Epidermal melanocyte (primary cell): ENCODE results near the gene TSPEAR.
"Not testable (repeated sequence)": the region's sequence is repeated elsewhere in the genome, so short reads cannot be mapped to it uniquely, and the experiment has no call there.

Experiments
- DNase-seq: peaks from one replicate; pipeline ENCODE4 v3.0.0; 2011; ENCODE audit warnings: low spot score; ENCODE audit not compliant: insufficient read length

The TSPEAR gene

DNA sequence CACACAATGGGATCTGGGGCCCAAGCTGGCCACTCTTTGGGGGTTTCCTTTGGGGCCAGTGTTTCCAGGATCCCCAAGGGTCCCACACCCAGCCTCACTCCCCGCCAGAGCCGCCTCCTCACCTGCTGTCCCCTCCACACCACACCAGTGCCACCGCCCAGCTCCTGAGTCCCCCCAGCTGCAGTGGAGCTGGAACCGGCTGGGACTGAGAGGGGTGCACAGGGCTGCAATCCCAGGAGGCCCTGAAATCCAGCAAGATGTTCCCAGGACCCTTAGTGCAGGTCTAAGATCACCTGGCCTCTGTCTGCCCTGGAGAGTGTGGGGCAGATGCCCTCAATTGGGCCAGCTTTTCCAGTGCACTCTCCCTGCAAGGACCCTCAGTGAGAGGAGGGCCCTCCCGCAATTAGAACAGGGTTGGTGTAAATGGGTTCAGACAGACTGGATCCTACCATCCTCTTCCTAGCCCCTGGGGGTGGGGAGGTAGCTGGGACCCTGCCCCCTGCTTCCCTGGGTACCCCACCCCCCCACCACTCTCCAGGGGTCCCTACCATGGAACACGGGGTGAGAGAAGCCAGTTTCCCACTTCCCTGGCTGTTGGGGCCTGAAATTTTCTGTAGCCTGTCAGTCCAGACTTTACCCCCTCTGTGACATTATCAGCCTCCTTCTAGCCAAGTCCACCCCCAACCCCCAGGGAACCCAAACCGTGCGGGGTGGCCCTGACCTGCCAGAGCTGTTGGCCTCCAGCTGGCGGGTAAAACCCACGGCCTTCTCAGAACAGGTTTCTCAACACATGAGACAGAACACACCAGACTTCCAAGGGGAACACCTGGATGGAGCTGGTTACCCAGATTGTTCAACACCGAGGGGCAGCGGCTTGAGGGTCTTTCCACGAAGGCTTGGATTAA is 7.4 kb downstream of the TSPEAR start:
- no peak for DNase-seq

DNA sequence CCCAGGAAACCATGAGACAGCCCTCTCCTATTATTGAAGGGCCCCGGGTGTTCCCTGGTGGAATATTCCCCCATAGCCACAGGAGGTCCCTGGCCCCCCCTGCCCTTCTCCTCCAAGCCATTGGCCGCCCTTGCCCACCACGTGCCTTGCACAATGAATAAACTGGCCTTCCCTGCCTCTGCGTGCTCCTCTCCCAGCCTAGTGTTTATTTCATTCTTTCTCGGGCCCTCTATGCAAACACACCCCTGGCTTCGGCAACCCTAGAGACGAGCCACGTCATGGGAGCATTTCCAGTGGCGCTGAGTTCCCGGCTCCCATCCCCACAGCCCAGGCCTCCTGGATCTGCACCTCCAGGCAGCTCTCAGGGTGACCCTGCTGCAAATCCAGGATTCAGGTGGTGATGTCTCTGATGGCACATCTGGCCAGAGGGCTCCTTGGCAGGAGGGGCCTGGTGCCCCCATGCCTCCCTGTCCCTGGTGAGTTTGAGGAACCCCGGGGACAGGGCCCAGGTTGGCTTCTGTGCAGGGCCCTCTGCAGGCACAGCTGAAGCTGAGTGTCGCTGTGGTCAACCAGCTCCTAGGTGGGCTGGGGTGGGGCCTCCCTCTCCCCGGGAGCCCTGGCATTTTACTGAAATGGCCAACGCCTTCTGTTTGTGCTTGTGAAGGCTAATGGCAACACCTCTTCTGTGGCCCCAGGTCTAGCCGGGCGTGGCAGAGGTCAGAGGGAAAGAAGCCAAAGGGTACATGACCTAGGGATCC is 8.2 kb downstream of the TSPEAR start:
- no peak for DNase-seq

DNA sequence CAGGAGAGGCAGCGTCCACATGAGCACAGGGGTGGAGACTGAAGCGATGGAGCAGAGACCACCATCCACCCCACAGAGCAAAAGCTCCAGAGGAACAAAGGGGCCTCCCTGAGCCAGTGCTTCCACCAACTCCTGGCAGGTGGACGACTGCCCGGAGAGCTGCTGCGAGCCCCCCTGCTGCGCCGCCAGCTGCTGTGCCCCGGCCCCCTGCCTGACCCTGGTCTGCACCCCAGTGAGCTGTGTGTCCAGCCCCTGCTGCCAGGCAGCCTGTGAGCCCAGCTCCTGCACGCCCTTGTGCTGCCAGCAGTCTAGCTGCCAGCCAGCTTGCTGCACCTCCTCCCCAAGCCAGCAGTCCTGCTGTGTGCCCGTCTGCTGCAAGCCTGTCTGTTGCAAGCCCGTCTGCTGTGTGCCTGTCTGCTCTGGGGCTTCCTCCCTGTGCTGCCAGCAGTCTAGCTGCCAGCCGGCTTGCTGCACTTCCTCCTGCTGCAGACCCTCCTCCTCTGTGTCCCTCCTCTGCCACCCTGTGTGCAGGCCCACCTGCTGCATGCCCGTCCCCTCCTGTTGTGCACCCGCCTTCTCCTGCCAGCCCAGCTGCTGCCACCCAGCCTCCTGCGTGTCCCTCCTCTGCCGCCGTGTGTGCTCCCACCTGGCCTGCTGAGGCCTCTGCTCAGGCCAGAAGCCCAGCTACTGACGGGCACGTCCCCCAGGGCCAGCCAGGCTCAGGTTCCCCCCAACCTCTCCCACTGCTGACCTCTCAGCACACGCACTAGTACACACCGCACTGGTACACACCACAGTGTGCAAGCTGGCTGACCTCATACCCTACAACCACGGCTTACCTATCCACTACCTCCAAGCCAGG is 9.0 kb downstream of the TSPEAR start:
- no peak for DNase-seq

DNA sequence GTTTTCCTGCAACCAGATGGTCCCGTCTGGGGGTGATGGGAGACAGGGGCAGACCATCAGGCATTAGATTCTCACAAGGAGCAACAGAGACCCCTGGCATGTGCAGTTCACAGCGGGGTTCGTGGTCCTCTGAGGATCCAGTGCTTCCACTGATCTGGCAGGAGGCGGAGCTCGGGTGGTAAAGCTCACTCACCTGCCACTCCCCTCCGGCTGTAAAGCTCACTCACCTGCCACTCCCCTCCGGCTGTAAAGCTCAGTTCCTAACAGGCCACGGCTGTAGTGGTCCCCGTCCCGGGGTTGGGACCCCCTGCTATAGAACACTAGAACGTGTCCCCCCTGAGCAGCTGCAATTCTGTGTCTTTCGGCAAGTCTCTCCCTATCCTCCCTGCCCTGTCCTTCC is 9.8 kb downstream of the TSPEAR start:
- no peak for DNase-seq

DNA sequence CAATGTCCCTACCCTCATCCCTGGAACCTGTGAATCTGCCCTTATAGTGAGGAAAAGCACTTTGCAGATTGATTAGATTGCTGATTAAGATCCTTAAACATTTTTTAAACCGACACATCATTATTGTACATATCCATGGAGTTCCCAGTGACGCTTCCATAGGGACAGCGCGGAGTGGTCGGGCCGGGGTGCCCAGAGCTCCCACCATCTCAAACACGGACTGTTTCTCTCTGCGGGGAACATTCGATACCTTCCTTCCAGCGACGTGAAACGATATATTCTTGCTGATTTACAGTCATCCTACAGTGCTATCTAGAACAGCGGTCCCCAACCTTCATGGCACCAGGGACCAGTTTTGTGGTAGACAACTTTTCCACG is 10.4 kb downstream of the TSPEAR start:
- no peak for DNase-seq

DNA sequence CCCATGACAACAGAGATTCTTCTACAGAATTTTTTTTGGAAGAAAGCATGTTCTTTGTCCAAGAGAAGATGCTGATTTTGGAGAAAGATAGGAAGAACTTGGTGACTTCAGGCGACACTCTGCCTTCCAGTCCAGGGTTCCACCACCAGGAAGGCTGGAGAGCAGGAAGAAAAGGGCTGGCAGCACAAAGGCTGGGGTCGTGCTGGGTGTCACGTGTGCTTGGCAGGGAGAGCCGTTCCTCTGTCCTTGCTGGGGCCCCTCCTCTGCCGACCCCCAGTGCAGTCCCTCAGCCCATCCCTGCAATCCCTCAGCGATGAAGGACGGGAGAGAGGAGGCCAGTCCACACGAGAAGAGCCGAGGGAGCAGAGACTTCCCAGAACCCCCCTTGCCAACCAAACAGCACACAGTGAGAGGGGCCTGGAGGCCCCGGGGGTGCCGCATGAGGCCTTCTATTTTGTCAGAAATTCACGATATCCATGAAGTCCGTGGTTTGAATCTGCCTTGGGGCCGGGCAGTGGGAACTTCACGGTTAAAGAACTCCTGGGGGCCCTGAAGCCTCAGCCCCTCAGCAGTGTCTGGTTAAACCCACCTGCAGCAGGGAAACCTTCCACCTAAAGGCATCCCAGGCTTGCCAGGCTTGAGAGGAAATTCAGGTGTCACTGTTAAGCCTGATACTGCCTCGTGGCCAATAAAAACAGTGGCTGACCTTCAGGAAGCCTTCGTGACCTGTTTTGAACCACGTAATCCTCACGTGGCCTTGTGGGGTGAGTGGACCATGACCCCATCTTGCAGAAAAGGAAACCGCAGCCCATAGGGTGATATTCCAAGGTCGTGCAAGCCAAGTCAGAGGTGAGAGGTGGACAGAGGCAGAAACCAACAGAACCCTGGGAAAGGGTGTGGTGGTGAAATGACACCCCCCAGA is 11.0 kb downstream of the TSPEAR start:
- DNase-seq, result no peak

DNA sequence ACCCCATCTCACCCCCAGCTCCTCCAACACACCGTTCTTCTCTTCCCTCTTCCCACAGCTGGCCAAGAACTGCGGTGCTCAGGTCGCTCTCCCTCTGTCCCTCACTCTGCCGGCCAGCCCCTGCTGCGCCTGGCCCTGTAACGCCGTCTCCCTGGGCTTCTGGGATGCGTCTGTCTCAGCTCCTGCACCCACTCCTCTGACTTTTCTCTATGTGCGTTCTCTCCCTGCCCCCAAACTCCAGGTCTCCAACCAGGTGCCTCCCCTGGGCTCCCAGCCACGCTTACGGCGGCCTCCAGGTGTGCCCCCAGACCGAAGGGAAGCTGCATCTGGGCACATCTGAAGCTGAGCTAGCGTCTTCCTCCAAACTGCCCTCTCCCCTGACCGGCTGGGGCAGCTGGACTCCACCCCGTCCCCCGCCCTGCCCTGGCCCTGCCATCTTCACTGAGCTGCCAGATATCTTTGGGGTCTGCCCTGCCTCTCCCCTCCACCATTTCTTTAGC is 11.8 kb downstream of the TSPEAR start:
- no peak for DNase-seq

DNA sequence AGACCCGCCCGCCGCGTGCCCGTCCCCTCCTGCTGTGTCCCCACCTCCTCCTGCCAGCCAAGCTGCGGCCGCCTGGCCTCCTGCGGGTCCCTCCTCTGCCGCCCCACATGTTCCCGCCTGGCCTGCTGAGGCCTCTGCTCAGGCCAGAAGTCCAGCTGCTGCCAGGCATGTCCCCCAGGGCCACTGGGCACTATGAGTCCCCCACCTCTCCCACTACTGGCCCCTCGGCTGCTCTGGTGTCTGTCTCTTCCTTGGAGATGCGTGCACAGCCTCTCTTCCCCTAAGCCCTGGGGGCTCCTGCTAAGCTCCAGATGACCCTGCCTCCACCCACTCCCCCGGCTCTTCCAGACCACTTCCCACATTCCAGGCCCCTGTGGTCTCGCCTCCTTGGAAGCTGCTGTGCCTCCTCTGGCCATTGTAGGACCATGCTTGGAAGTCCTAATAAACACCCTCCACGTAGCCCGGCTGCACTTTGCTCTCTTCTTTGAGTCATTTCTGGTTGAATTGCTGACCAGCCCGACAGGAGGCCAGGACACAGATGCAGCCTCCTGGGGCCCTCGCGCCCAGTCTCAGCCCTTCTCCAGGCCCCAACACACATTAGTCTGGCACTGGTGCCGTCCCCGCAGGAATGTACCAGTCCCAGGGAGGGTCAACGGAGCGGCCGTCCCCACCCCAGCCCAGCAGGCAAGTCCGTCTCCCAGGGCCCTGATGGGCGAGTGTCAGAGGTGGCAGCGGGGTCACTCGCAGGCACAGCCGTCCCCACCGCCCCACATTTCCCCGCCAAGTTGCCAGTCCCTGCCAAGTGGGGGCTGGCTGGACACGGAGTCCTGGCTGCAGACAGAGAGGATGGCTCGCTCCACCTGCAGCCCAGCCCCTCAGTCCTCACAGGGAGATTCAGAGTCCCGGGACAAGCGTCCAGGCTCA is 13.3 kb downstream of the TSPEAR start:
- no peak for DNase-seq

DNA sequence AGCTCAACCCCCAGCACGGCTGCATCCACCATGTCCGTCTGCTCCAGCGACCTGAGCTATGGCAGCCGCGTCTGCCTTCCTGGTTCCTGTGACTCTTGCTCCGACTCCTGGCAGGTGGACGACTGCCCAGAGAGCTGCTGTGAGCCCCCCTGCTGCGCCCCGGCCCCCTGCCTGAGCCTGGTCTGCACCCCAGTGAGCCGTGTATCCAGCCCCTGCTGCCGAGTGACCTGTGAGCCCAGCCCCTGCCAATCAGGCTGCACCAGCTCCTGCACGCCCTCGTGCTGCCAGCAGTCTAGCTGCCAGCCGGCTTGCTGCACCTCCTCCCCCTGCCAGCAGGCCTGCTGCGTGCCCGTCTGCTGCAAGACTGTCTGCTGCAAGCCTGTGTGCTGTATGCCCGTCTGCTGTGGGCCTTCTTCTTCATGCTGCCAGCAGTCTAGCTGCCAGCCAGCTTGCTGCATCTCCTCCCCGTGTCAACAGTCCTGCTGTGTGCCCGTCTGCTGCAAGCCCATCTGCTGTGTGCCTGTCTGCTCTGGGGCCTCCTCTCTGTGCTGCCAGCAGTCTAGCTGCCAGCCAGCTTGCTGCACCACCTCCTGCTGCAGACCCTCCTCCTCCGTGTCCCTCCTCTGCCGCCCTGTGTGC is 14.1 kb downstream of the TSPEAR start, which contains the start of gene KRTAP10-12:
KRTAP10-12 (plus strand) TSS at position 1 of the 639 bp plus-strand sequence; CDS start at position 31, 30 bp downstream.
- DNase-seq, result not testable (repeated sequence)

DNA sequence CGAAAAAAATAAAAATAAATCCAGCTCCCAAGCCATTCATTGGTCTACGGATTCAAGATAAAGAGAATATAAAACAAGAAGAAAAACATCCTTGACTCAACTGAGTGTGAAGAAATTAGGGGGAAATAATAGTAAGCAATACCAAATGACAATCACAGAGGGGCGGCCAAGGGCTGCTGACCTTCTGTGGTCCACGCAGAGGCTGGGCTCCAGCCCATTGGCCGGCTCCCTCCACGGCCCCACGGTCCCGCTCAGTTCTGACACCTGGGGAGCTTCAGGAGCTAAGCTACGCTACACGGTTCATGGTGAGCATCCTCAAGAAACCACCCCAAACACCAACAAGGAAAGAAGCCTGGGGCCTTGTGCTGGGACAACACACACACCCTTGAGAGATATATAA is 14.8 kb downstream of the TSPEAR start:
- no peak for DNase-seq

DNA sequence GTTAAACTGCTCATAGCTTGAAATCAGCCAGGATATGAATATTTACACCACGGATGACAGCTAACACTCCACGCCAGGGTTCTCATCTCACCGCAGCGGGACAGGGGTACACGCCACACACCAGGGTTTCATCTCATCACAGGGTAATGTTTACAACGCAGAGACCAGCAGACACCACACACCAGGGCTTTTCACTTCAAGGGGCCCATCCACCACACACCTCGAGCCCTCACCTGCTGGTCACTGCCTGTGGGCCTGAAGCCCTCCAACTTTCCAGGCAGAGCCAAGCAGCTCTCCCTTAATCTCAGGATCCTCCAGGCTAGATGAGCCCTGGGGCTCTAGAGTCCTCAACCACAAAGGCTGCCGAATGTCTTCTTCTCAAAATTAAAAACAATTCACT is 15.7 kb downstream of the TSPEAR start:
- no peak for DNase-seq

DNA sequence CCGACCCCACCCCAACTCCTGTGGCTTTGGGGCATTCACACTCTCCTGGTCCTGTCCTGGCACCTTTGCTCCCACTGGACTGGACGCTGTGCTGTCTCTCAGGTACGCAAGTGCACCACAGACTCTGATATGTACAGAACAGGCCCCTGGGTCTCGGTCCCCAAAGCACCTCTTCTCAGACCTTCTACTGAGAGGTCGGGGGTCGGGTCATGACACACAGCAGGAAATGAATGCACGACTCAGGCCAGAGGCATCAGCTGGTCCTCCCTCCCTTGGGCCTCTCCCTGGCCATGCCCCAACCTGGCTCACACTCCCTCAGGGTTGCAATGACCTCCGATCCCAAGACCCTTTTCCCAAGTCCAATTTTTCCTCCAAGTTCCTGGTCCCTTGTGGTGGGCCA is 16.2 kb downstream of the TSPEAR start:
- DNase-seq, result no peak

DNA sequence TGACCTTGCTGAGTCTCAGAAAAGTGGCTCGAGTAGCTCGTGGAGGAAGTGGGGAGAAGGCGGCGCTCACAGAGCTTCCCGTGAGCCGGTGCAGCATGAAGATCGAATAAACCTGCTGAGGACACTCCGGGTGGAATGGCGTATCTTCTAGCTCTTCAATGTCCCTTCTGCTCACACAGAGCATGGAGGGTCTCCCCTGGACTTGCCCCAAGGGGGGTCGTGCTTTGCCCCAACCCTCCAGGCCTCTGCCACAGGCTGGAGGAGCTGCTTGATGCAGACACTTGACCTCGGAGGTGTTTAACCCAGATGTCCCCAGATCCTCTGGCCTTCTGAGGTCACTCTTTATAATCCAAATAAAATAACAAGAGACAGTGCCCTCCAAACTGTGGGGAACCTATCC is 16.6 kb downstream of the TSPEAR start:
- no peak for DNase-seq

DNA sequence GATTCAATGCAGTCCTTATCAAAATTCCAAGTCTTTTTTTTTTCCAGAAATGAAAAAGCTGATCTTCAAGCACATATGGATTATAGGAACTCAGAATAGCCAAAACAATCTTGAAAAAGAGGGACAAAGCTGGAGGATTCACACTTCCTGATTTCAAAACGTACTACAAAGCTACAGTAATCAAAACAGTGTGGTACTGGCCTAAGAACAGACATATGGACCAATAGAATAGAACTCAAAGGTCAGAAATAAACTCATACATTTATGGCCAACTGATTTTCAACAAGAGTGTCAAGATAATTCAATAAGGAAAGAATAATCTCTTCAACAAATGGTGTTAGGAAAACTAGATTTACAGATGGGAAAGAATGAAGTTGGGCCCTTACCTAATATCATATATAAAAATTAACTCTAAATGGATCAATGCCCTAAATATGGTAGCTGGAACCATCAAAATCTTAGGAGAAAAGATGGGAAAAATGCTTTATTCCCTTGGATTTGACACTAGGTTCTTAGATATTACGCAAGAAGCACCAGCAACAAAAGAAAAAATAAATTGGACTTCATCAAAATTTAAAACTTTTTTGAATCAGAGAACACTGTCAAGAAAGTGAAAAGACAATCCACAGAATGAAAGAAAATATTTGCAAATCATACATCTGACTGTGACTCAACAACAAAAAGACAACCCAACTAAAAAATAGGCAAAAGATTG is 18.4 kb downstream of the TSPEAR start:
- DNase-seq, result no peak

DNA sequence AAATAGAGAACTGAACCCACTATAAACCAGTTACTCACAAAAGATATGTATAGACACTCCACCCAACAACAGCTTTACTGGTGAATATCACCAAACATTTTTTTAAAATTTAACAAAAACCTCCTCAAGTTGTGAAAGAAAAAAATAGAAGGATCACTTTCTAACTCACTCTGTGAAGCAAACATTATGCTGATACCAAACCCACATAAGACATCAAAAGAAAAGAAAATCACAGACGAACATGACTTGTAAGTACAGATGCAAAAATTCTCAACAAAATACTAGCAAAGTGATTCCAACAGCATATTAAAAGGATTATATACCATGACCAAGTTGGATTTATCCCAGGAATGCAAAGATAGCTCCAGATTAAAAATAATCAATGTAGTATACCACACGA is 19.7 kb downstream of the TSPEAR start:
- DNase-seq, result no peak

DNA sequence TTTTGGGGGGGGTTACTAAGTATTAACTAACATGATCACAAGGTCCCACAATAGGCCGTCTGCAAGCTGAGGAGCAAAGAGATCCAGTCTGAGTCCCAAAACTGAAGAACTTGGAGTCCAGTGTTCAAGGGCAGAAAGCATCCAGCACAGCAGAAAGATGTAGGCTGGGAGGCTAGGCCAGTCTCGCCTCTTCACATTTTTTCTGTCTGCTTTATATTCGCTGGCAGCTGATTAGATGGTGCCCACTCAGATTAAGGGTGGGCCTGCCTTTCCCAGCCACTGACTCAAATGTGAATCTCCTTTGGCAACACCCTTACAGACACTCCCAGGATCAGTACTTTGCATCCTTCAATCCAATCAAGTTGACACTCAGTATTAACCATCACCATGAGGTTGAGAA is 21.6 kb downstream of the TSPEAR start:
- DNase-seq, result not testable (repeated sequence)

DNA sequence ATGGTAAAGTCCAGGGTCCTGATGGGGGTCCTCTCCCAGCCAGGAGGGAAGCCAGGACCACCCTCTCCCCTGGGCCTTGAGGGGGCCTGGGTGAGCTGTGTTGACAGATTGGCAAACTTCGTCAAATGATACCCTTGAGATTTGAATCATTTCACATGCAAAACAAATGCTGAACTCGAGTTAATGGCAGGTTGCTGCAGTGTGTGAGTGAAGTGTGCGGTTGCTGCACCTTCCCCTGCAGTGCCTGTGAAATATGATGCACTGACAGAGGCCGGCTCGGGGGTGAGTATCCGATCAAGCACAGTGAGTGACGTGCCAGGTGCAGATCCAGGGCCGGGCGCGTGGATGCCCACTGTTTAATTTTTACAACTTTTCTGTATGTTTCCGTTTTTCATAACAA is 23.7 kb downstream of the TSPEAR start:
- DNase-seq, result no peak
